ENCODE measurements around the gene DLD.

DNA sequence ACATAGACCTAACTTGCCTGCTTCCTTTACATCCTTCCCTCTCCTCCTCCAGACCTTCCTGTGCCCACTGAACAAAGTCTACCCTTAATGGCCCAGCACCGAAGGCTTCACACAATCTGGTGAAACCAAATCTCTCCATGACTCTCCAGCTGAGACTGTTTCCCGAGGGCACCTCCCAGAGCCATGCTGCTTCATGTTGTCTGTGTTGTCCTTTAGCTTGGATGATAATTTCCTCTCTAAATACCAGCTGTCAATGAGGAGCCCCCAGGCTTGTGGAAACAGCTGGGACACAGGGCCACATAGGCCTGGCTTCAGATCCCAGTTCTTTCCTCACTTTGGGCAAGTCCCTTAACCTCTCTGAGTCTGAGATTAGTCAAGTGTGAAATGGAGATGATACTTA lies 54.3 kb downstream of the DLD start:
- TF ChIP-seq, protein P1, sequence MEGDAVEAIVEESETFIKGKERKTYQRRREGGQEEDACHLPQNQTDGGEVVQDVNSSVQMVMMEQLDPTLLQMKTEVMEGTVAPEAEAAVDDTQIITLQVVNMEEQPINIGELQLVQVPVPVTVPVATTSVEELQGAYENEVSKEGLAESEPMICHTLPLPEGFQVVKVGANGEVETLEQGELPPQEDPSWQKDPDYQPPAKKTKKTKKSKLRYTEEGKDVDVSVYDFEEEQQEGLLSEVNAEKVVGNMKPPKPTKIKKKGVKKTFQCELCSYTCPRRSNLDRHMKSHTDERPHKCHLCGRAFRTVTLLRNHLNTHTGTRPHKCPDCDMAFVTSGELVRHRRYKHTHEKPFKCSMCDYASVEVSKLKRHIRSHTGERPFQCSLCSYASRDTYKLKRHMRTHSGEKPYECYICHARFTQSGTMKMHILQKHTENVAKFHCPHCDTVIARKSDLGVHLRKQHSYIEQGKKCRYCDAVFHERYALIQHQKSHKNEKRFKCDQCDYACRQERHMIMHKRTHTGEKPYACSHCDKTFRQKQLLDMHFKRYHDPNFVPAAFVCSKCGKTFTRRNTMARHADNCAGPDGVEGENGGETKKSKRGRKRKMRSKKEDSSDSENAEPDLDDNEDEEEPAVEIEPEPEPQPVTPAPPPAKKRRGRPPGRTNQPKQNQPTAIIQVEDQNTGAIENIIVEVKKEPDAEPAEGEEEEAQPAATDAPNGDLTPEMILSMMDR (IDR thresholded peaks at IDR 0.05): no peak
- no peak for TF ChIP-seq POLR2A (IDR thresholded peaks at IDR 0.05)
- TF ChIP-seq POLR2AphosphoS5 (IDR thresholded peaks at IDR 0.05): no peak
